Fibroblast of lung (primary cell): ENCODE results near the gene CDKN2A. TPM values are rescaled to one million over a fixed set of nuclear protein-coding genes. Genes with fewer than 3 reads are reported as not detected.

Experiments used
- DNase-seq, 2 donors: peaks; one replicate each; pipeline versions ENCODE4 v3.0.0 to v3.0.0-alpha.2; 2010; ENCODE audit warnings: low read depth in 2 of 2
- H2AFZ ChIP-seq: 2 replicates; pipeline ENCODE4 v1.5.1; 2012; ENCODE audit warnings: low read length, control low read depth, inconsistent platforms
- H3K27ac ChIP-seq: 2 replicates; pipeline ENCODE4 v1.5.1; 2011; ENCODE audit warnings: low read length, control low read depth; ENCODE audit not compliant: insufficient read depth
- H3K27me3 ChIP-seq: 2 replicates; pipeline ENCODE4 v1.5.1; 2011; ENCODE audit warnings: mild to moderate bottlenecking, low read length; ENCODE audit not compliant: control insufficient read depth, insufficient read depth
- H3K36me3 ChIP-seq: 2 replicates; pipeline ENCODE4 v1.5.1; 2011; ENCODE audit warnings: low read length; ENCODE audit not compliant: control insufficient read depth, insufficient read depth
- H3K4me1 ChIP-seq: 2 replicates; pipeline ENCODE4 v1.5.1; 2011; ENCODE audit warnings: low read length; ENCODE audit not compliant: control insufficient read depth, insufficient read depth; ENCODE audit errors: extremely low read depth
- H3K4me2 ChIP-seq: 2 replicates; pipeline ENCODE4 v1.5.1; 2011; ENCODE audit warnings: low read length, control low read depth; ENCODE audit not compliant: insufficient read depth; ENCODE audit errors: extremely low read depth
- H3K4me3 ChIP-seq, 4 experiments: fragments of 200-600 bp in 1 of 4; sonication (generic) in 1 of 4; replicated peaks in 1 of 4; 2 replicates each; pipeline ENCODE4 v1.5.1; 2011 to 2016; ENCODE audit warnings: low read length in 4 of 4, low read depth in 3 of 4, mild to moderate bottlenecking in 3 of 4, control low read depth in 2 of 4, inconsistent platforms in 1 of 4, mixed read lengths in 1 of 4; ENCODE audit not compliant: insufficient read depth in 1 of 4; ENCODE audit errors: control extremely low read depth in 1 of 4
- H3K79me2 ChIP-seq: 2 replicates; pipeline ENCODE4 v1.5.1; 2012; ENCODE audit warnings: mild to moderate bottlenecking, low read length, inconsistent platforms; ENCODE audit not compliant: control insufficient read depth, insufficient read depth
- H3K9ac ChIP-seq: 2 replicates; pipeline ENCODE4 v1.5.1; 2011; ENCODE audit warnings: mild to moderate bottlenecking, low read length, control low read depth; ENCODE audit not compliant: insufficient read depth
- H3K9me3 ChIP-seq: 2 replicates; pipeline ENCODE4 v1.5.1; 2012; ENCODE audit warnings: low read depth, low read length; ENCODE audit not compliant: control insufficient read depth, insufficient read depth
- H4K20me1 ChIP-seq: 2 replicates; pipeline ENCODE4 v1.5.1; 2011; ENCODE audit warnings: low read length; ENCODE audit not compliant: control insufficient read depth, insufficient read depth; ENCODE audit errors: extremely low read depth
- EZH2 ChIP-seq: IDR thresholded peaks from 2 replicates; pipeline ENCODE4 v1.5.1; 2012; ENCODE audit warnings: low read length, control low read depth, mild to moderate bottlenecking; ENCODE audit errors: missing control alignments
- polyA minus RNA-seq: library from RNA; depleted of rRNA, polyadenylated mRNA; stranded (reverse); fragments of >200 nt; gene quantifications from 2 replicates; pipeline ENCODE4 v1.2.3, GENCODE V29; 2011; ENCODE audit warnings: low replicate concordance
- polyA plus RNA-seq, 2 donors: library from polyadenylated mRNA; depleted of rRNA in 1 of 2; stranded (reverse) in 1 of 2; unstranded in 1 of 2; fragments of >200 nt; gene quantifications; 2 replicates each; pipeline ENCODE4 v1.2.1, GENCODE V29; 2011 to 2012; ENCODE audit warnings: missing spikeins in 1 of 2
- total RNA-seq: library from RNA; depleted of rRNA; stranded (reverse); fragments of >200 nt; gene quantifications from 2 replicates; pipeline ENCODE4 v1.2.1, GENCODE V29; 2014
- TF ChIP-seq, protein P1 (sequence below), 2 donors: IDR thresholded peaks in 1 of 2; conservative IDR thresholded peaks in 1 of 2; 1 replicate in 1 of 2; 2 replicates in 1 of 2; pipeline ENCODE4 v1.5.1; 2011 to 2012; ENCODE audit warnings: low read length in 2 of 2, control low read depth in 1 of 2, inconsistent platforms in 1 of 2, low read depth in 1 of 2, mild to moderate bottlenecking in 1 of 2

CDKN2A gene
- total RNA-seq: 10.8 and 19.2 TPM in 2 replicates
- polyA plus RNA-seq: 23.5 and 25.3 TPM in 2 replicates
- polyA plus RNA-seq (2012): 39.9 and 45.5 TPM in 2 replicates
- polyA minus RNA-seq: 4.9 and 13.2 TPM in 2 replicates

GRCh38 chr9:21993893-21994555 is at the start of gene CDKN2A:
Gene CDKN2A (minus strand): TSS chr9:21994392.
- peak within 1 kb of the TSS; percentile 96 for H2AFZ ChIP-seq
- H3K79me2 ChIP-seq: peaks cover 33% of the 10 kb centered on the region
- peak within 1 kb of the TSS; percentile 90 for H3K4me2 ChIP-seq
- no peaks in the 10 kb centered on the region for H4K20me1 ChIP-seq
- no peaks in the 10 kb centered on the region for H3K36me3 ChIP-seq
- H3K27me3 ChIP-seq: no peaks in the 10 kb centered on the region
- no peaks in the 10 kb centered on the region for H3K9me3 ChIP-seq
- H3K4me3 ChIP-seq: peak within 1 kb of the TSS; percentile 79 to 98 (median 90)
- peak within 1 kb of the TSS; percentile 96 for H3K9ac ChIP-seq
- TF ChIP-seq, protein P1, sequence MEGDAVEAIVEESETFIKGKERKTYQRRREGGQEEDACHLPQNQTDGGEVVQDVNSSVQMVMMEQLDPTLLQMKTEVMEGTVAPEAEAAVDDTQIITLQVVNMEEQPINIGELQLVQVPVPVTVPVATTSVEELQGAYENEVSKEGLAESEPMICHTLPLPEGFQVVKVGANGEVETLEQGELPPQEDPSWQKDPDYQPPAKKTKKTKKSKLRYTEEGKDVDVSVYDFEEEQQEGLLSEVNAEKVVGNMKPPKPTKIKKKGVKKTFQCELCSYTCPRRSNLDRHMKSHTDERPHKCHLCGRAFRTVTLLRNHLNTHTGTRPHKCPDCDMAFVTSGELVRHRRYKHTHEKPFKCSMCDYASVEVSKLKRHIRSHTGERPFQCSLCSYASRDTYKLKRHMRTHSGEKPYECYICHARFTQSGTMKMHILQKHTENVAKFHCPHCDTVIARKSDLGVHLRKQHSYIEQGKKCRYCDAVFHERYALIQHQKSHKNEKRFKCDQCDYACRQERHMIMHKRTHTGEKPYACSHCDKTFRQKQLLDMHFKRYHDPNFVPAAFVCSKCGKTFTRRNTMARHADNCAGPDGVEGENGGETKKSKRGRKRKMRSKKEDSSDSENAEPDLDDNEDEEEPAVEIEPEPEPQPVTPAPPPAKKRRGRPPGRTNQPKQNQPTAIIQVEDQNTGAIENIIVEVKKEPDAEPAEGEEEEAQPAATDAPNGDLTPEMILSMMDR (conservative IDR thresholded peaks at IDR 0.05 in 1 of 2, IDR thresholded peaks at IDR 0.05 in 1 of 2; ENCODE audit: low read depth in 1 of 2, low read length in 2 of 2): no peak
- TF ChIP-seq EZH2: no peak
- H3K4me1 ChIP-seq: peaks cover 4% of the 10 kb centered on the region
- DNase-seq: peak in 1 of 2 donors; percentile 62
- peak within 1 kb of the TSS; percentile 98 for H3K27ac ChIP-seq

GRCh38 chr9:22043928-22044327 is 49.7 kb upstream of the CDKN2A start:
- H3K4me1 ChIP-seq: peaks cover 27% of the 10 kb centered on the region
- H3K27me3 ChIP-seq: no peaks in the 10 kb centered on the region
- no peaks in the 10 kb centered on the region for H4K20me1 ChIP-seq
- no peak for DNase-seq
- no peak for TF ChIP-seq EZH2
- TF ChIP-seq, protein P1 (conservative IDR thresholded peaks at IDR 0.05 in 1 of 2, IDR thresholded peaks at IDR 0.05 in 1 of 2; ENCODE audit: low read depth in 1 of 2, low read length in 2 of 2): no peak
- H2AFZ ChIP-seq: no peak overlapping the region
- no peaks in the 10 kb centered on the region for H3K36me3 ChIP-seq
- no peak overlapping the region for H3K4me2 ChIP-seq
- H3K9me3 ChIP-seq: no peaks in the 10 kb centered on the region
- no peak overlapping the region for H3K4me3 ChIP-seq
- no peak overlapping the region for H3K27ac ChIP-seq
- H3K79me2 ChIP-seq: no peaks in the 10 kb centered on the region
- no peak overlapping the region for H3K9ac ChIP-seq

DNA sequence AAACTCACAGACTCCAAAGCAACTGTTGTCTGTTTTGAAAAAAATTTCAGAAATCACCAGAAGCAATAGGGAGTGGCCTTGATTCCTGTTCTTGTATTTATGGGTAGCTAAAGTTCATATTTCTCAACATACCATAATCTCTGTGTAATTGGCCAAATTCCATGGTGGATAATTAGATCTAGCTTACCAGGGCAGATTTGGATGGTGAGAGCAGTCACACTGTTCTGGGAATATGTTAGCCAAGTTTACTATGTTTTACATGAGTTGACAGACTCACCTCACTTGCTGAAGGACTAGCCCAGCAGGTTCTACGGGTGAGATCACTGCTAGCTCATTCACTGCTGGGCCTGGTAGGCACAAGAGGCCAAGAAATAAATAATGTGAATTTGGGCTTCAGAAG is 47.6 kb upstream of the CDKN2A start:
- Histone ChIP-seq H3K9ac (no peak overlapping the region), H4K20me1 (no peaks in the 10 kb centered on the region), H3K4me3 (no peak overlapping the region), H3K79me2 (no peaks in the 10 kb centered on the region), H3K27me3 (no peaks in the 10 kb centered on the region), H2AFZ (no peak overlapping the region), H3K27ac (no peak overlapping the region), H3K4me2 (no peak overlapping the region), H3K9me3 (no peaks in the 10 kb centered on the region), H3K4me1 (peaks cover 32% of the 10 kb centered on the region), H3K36me3 (no peaks in the 10 kb centered on the region)
- TF ChIP-seq EZH2: no peak
- TF ChIP-seq, protein P1 (conservative IDR thresholded peaks at IDR 0.05 in 1 of 2, IDR thresholded peaks at IDR 0.05 in 1 of 2; ENCODE audit: low read depth in 1 of 2, low read length in 2 of 2): no peak
- peak; percentile 46 to 59 for DNase-seq
